CD4-positive, CD25-positive, alpha-beta regulatory T cell (primary cell): ENCODE results near the gene GOLGA6A. TPM values are rescaled to one million over a fixed set of nuclear protein-coding genes. Genes with fewer than 3 reads are reported as not detected.

Experiments used
- ATAC-seq, 2 donors: fragments of 150-1000 bp; cut with Tn5 transposase; one replicate each; pipeline ENCODE4 v1.10.0; 2021; ENCODE audit warnings: low read depth in 2 of 2, moderate number of reproducible peaks in 2 of 2, moderate library complexity in 1 of 2
- DNase-seq, 3 donors: peaks; one replicate each; pipeline versions ENCODE4 v3.0.0 to v3.0.0-alpha.2; 2012 to 2022; ENCODE audit warnings: mixed read lengths in 1 of 3
- H3K27ac ChIP-seq: one replicate; pipeline ENCODE4 v1.7.0; 2013; ENCODE audit warnings: mild to moderate bottlenecking, low read length; ENCODE audit not compliant: insufficient read depth, poor library complexity, severe bottlenecking
- H3K27me3 ChIP-seq: one replicate; pipeline ENCODE4 v1.7.0; 2013; ENCODE audit warnings: low read length; ENCODE audit not compliant: control insufficient read depth, insufficient read depth
- H3K36me3 ChIP-seq: one replicate; pipeline ENCODE4 v1.7.0; 2013; ENCODE audit warnings: mild to moderate bottlenecking, low read length, moderate library complexity; ENCODE audit not compliant: control insufficient read depth, insufficient read depth
- H3K4me1 ChIP-seq: 2 replicates; pipeline ENCODE4 v1.7.0; 2013; ENCODE audit warnings: mild to moderate bottlenecking, low read length; ENCODE audit not compliant: insufficient read depth, control insufficient read depth, poor library complexity, severe bottlenecking
- H3K4me3 ChIP-seq: one replicate; pipeline ENCODE4 v1.7.0; 2013; ENCODE audit warnings: low read depth, mild to moderate bottlenecking, low read length, moderate library complexity
- H3K9me3 ChIP-seq, 2 experiments: 1 replicate in 1 of 2; 2 replicates in 1 of 2; pipeline ENCODE4 v1.7.0; 2013; ENCODE audit warnings: low read length in 2 of 2, mild to moderate bottlenecking in 1 of 2, moderate library complexity in 1 of 2; ENCODE audit not compliant: control insufficient read depth in 2 of 2
- H3K27ac Mint-ChIP-seq, 3 donors: one replicate each; pipeline ENCODE4 v1.8.0; 2020 to 2022; ENCODE audit warnings: mild to moderate bottlenecking in 3 of 3, mixed read lengths in 3 of 3, moderate library complexity in 2 of 3
- H3K27me3 Mint-ChIP-seq: one replicate; pipeline ENCODE4 v1.8.0; 2022; ENCODE audit warnings: mild to moderate bottlenecking, mixed read lengths
- H3K36me3 Mint-ChIP-seq: one replicate; pipeline ENCODE4 v1.8.0; 2020; ENCODE audit warnings: mixed read lengths
- H3K4me1 Mint-ChIP-seq, 4 donors: one replicate each; pipeline ENCODE4 v1.8.0; 2020 to 2022; ENCODE audit warnings: mixed read lengths in 4 of 4, mild to moderate bottlenecking in 1 of 4
- H3K4me3 Mint-ChIP-seq, 4 donors: one replicate each; pipeline ENCODE4 v1.8.0; 2020 to 2022; ENCODE audit warnings: mild to moderate bottlenecking in 4 of 4, mixed read lengths in 4 of 4, moderate library complexity in 3 of 4
- H3K9me3 Mint-ChIP-seq, 7 donors: one replicate each; pipeline ENCODE4 v1.8.0; 2020 to 2022; ENCODE audit warnings: mixed read lengths in 7 of 7, mild to moderate bottlenecking in 3 of 7, moderate library complexity in 2 of 7
- polyA plus RNA-seq, 4 donors: library from polyadenylated mRNA; unstranded; fragments of 300-500 nt; fragmentation: Illumina TruSeq; gene quantifications; one replicate each; pipeline ENCODE4 v1.2.3, GENCODE V29; 2021
- total RNA-seq: library from RNA; stranded (reverse); gene quantifications from one replicate; pipeline ENCODE4 v1.2.3, GENCODE V29; 2022

The GOLGA6A gene
- total and polyA plus RNA-seq, 5 donors from 2014 or later: 0.20 TPM; not detected in 4

GRCh38 chr15:74041311-74041756 is 41.0 kb downstream of the GOLGA6A start:
- Histone ChIP-seq H3K27me3 (no peaks in the 10 kb centered on the region), H3K4me3 (no peak overlapping the region), H3K4me1 (no peaks in the 10 kb centered on the region), H3K36me3 (peaks cover 25% of the 10 kb centered on the region), H3K9me3 (no peaks in the 10 kb centered on the region), H3K27ac (no peak overlapping the region)
- H3K27ac Mint-ChIP-seq: no peak overlapping the region
- H3K4me1 Mint-ChIP-seq: peaks cover 0 to 3% (median 0%) of the 10 kb centered on the region in 4 donors
- H3K4me3 Mint-ChIP-seq: no peak overlapping the region
- H3K36me3 Mint-ChIP-seq: peaks cover 28% of the 10 kb centered on the region
- H3K9me3 Mint-ChIP-seq: no peaks in the 10 kb centered on the region
- no peaks in the 10 kb centered on the region for H3K27me3 Mint-ChIP-seq
- no peak for ATAC-seq
- no peak for DNase-seq

- Mint-ChIP-seq H3K9me3 (no peaks in the 10 kb centered on the region), H3K36me3 (peaks cover 26% of the 10 kb centered on the region), H3K4me3 (no peak overlapping the region), H3K4me1 (peaks cover 0 to 3% (median 0%) of the 10 kb centered on the region in 4 donors), H3K27ac (peak overlapping the region; percentile 22 to 35 (median 30)), H3K27me3 (no peaks in the 10 kb centered on the region)
- H3K4me3 ChIP-seq: no peak overlapping the region
- H3K36me3 ChIP-seq: peaks cover 35% of the 10 kb centered on the region
- H3K27me3 ChIP-seq: no peaks in the 10 kb centered on the region
- ATAC-seq: no peak
- DNase-seq: no peak
- H3K27ac ChIP-seq: no peak overlapping the region
- H3K4me1 ChIP-seq: no peaks in the 10 kb centered on the region
- H3K9me3 ChIP-seq: no peaks in the 10 kb centered on the region
Observed at GRCh38 chr15:74040109-74040850, 42.1 kb downstream of the GOLGA6A start.

GRCh38 chr15:74039656-74040010 is 42.7 kb downstream of the GOLGA6A start:
- H3K4me3 ChIP-seq: no peak overlapping the region
- peaks cover 41% of the 10 kb centered on the region for H3K36me3 ChIP-seq
- H3K9me3 Mint-ChIP-seq: no peaks in the 10 kb centered on the region
- no peak overlapping the region for H3K27ac Mint-ChIP-seq
- H3K27me3 Mint-ChIP-seq: no peaks in the 10 kb centered on the region
- H3K27me3 ChIP-seq: no peaks in the 10 kb centered on the region
- H3K4me1 ChIP-seq: no peaks in the 10 kb centered on the region
- H3K4me1 Mint-ChIP-seq: peaks cover 0 to 3% (median 0%) of the 10 kb centered on the region in 4 donors
- ATAC-seq: no peak
- no peak for DNase-seq
- no peaks in the 10 kb centered on the region for H3K9me3 ChIP-seq
- no peak overlapping the region for H3K27ac ChIP-seq
- no peak overlapping the region for H3K4me3 Mint-ChIP-seq
- H3K36me3 Mint-ChIP-seq: peaks cover 27% of the 10 kb centered on the region

- Histone ChIP-seq H3K4me3 (no peak overlapping the region), H3K9me3 (no peaks in the 10 kb centered on the region), H3K36me3 (peaks cover 47% of the 10 kb centered on the region), H3K27ac (no peak overlapping the region), H3K27me3 (no peaks in the 10 kb centered on the region), H3K4me1 (no peaks in the 10 kb centered on the region)
- Mint-ChIP-seq H3K4me1 (peaks cover 0 to 3% (median 0%) of the 10 kb centered on the region in 4 donors), H3K36me3 (peaks cover 34% of the 10 kb centered on the region), H3K4me3 (no peak overlapping the region), H3K27me3 (no peaks in the 10 kb centered on the region), H3K27ac (no peak overlapping the region), H3K9me3 (no peaks in the 10 kb centered on the region)
- ATAC-seq: no peak
- DNase-seq: no peak
Observed at GRCh38 chr15:74038707-74039655, 43.4 kb downstream of the GOLGA6A start.

- no peaks in the 10 kb centered on the region for H3K9me3 Mint-ChIP-seq
- DNase-seq (no peak), ATAC-seq (no peak)
- peaks cover 0 to 3% (median 0%) of the 10 kb centered on the region in 4 donors for H3K4me1 Mint-ChIP-seq
- H3K4me3 Mint-ChIP-seq: no peak overlapping the region
- H3K27ac Mint-ChIP-seq: peak overlapping the region in 1 of 3 donors; percentile 90
- H3K27me3 ChIP-seq: no peaks in the 10 kb centered on the region
- H3K4me3 ChIP-seq: no peak overlapping the region
- peaks cover 37% of the 10 kb centered on the region for H3K36me3 Mint-ChIP-seq
- no peaks in the 10 kb centered on the region for H3K27me3 Mint-ChIP-seq
- H3K27ac ChIP-seq: no peak overlapping the region
- no peaks in the 10 kb centered on the region for H3K9me3 ChIP-seq
- no peaks in the 10 kb centered on the region for H3K4me1 ChIP-seq
- peaks cover 57% of the 10 kb centered on the region for H3K36me3 ChIP-seq
Observed at GRCh38 chr15:74037171-74038117, 44.9 kb downstream of the GOLGA6A start.

GRCh38 chr15:74036271-74037170 is 45.8 kb downstream of the GOLGA6A start:
- H3K27me3 Mint-ChIP-seq: no peaks in the 10 kb centered on the region
- no peaks in the 10 kb centered on the region for H3K9me3 ChIP-seq
- H3K27ac ChIP-seq: no peak overlapping the region
- H3K4me3 ChIP-seq: no peak overlapping the region
- H3K4me1 ChIP-seq: no peaks in the 10 kb centered on the region
- peaks cover 65% of the 10 kb centered on the region for H3K36me3 ChIP-seq
- peak overlapping the region in 2 of 3 donors; percentile 25 to 40 for H3K27ac Mint-ChIP-seq
- peaks cover 0 to 4% (median 1%) of the 10 kb centered on the region in 4 donors for H3K4me1 Mint-ChIP-seq
- no peak for DNase-seq
- H3K4me3 Mint-ChIP-seq: no peak overlapping the region
- no peak for ATAC-seq
- no peaks in the 10 kb centered on the region for H3K27me3 ChIP-seq
- H3K36me3 Mint-ChIP-seq: peaks cover 39% of the 10 kb centered on the region
- H3K9me3 Mint-ChIP-seq: no peaks in the 10 kb centered on the region
